ENCODE data around the gene C6orf52. TPM values are rescaled to one million over a fixed set of nuclear protein-coding genes. Genes with fewer than 3 reads are reported as not detected.
"Not testable (repeated sequence)": the region's sequence is repeated elsewhere in the genome, so short reads cannot be mapped to it uniquely, and the experiment has no call there.

C6orf52 gene
- 1.7 and 2.4 TPM in 2 replicates for total RNA-seq

DNA sequence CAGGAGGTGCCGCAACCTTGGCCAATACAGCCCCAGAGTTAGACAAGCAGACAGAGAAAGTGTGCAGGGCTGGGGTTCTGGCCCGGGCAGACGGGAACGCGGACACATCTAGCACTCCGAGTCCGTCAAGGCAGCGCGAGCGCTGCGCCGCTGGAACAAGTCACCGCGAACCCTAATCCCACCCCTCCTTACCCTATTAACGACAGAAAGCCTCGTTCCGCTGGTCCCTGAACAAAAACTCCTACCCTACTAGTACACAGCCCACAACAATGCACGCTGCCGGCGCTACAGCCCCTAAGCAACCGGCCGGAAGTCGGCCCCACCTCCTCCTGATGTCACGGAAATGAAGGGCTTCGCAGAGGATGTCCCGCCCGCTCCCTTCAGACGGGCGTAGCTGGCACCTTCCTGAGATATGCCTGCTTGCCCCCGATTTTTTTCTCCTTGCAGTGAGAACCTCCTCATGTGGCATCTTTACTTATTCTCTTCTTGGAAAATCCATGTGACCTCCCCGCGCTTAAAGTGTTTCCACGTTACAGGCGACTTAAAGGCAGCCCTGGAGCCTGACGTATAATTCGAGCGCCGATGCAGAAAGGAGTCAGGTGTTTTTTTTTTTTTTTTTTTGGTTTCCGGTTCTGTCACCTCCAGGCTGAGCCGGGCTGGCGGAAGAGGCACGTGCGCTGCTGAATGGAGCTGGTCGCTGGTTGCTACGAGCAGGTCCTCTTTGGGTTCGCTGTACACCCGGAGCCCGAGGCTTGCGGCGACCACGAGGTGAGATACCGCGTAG lies at the start of gene C6orf52, which contains the start of gene PAK1IP1:
TSS of gene C6orf52 (minus strand) at position 315 of the 784 bp plus-strand sequence. CDS start 7,066 bp downstream, outside the sequence.
TSS of gene PAK1IP1 (plus strand) at position 671 of the 784 bp plus-strand sequence. CDS start at position 685, 14 bp downstream.
- H3K27me3 Mint-ChIP-seq (ENCODE audit: low read depth) = no peaks in the 10 kb centered on the region
- H3K36me3 Mint-ChIP-seq (ENCODE audit: low read depth) = peaks cover 41% of the 10 kb centered on the region
- peak within 1 kb of the TSS; percentile 99 for H3K4me3 Mint-ChIP-seq (ENCODE audit: low read depth)
- peak within 1 kb of the TSS; percentile 100 for H3K27ac Mint-ChIP-seq
- intact Hi-C loops (cut with micrococcal nuclease) = loop anchor here (1.0 to 5.0 kb wide), 7 partner anchors 29 to 399 kb away; partner anchors contain the start of genes MAK, SMIM13, TMEM14B and TMEM14C
- peaks cover 21% of the 10 kb centered on the region for H3K4me1 Mint-ChIP-seq (ENCODE audit: low read depth)
- peak; percentile 92 for DNase-seq (ENCODE audit: low spot score)
- no peaks in the 10 kb centered on the region for H3K9me3 Mint-ChIP-seq

- no peak overlapping the region for H3K27ac Mint-ChIP-seq
- no peak overlapping the region for H3K4me3 Mint-ChIP-seq (ENCODE audit: low read depth)
- peaks cover 22% of the 10 kb centered on the region for H3K4me1 Mint-ChIP-seq (ENCODE audit: low read depth)
- peaks cover 11% of the 10 kb centered on the region for H3K36me3 Mint-ChIP-seq (ENCODE audit: low read depth)
- no peak for DNase-seq (ENCODE audit: low spot score)
- H3K9me3 Mint-ChIP-seq = no peaks in the 10 kb centered on the region
- intact Hi-C loops (cut with micrococcal nuclease) = no loop called here
- no peaks in the 10 kb centered on the region for H3K27me3 Mint-ChIP-seq (ENCODE audit: low read depth)
Observed at GRCh38 chr6:10743515-10743914, 49.1 kb upstream of the C6orf52 start.

- intact Hi-C loops (cut with micrococcal nuclease) = no loop called here
- no peak overlapping the region for H3K4me3 Mint-ChIP-seq (ENCODE audit: low read depth)
- peaks cover 20% of the 10 kb centered on the region for H3K4me1 Mint-ChIP-seq (ENCODE audit: low read depth)
- no peaks in the 10 kb centered on the region for H3K9me3 Mint-ChIP-seq
- H3K27ac Mint-ChIP-seq = no peak overlapping the region
- DNase-seq (ENCODE audit: low spot score) = no peak
- no peaks in the 10 kb centered on the region for H3K27me3 Mint-ChIP-seq (ENCODE audit: low read depth)
- H3K36me3 Mint-ChIP-seq (ENCODE audit: low read depth) = peaks cover 11% of the 10 kb centered on the region
Observed at GRCh38 chr6:10742251-10742650, 47.8 kb upstream of the C6orf52 start.

DNA sequence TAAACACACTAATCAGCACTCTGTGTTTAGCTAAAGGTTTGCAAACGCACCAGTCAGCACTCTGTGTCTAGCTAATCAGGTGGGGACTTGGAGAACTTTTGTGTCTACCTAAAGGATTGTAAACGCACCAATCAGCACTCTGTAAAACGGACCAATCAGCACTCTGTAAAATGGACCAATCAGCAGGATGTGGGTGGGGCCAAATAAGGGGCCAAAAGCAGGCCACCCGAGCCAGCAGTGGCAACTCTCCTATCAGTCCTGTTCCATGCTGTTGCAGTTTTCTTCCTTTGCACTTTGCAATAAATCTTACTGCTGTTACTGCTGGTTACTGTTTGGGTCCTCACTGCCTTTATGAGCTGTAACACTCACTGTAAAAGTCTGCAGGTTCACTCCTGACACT lies 47.2 kb upstream of the C6orf52 start:
- DNase-seq (ENCODE audit: low spot score); H3K36me3 Mint-ChIP-seq (ENCODE audit: low read depth); intact Hi-C loops (cut with micrococcal nuclease); H3K27me3 Mint-ChIP-seq (ENCODE audit: low read depth); H3K27ac Mint-ChIP-seq; H3K4me3 Mint-ChIP-seq (ENCODE audit: low read depth); H3K9me3 Mint-ChIP-seq: not testable (repeated sequence)
- peaks cover 16% of the 10 kb centered on the region for H3K4me1 Mint-ChIP-seq (ENCODE audit: low read depth)

- Mint-ChIP-seq H3K4me3 (ENCODE audit: low read depth) (no peak overlapping the region), H3K4me1 (ENCODE audit: low read depth) (peaks cover 1% of the 10 kb centered on the region), H3K9me3 (no peaks in the 10 kb centered on the region), H3K27me3 (ENCODE audit: low read depth) (no peaks in the 10 kb centered on the region), H3K36me3 (ENCODE audit: low read depth) (peaks cover 7% of the 10 kb centered on the region), H3K27ac (no peak overlapping the region)
- intact Hi-C loops (cut with micrococcal nuclease) = no loop called here
- DNase-seq (ENCODE audit: low spot score) = no peak
Observed at GRCh38 chr6:10740061-10740460, 45.6 kb upstream of the C6orf52 start.

- no peak for DNase-seq (ENCODE audit: low spot score)
- Mint-ChIP-seq H3K27me3 (ENCODE audit: low read depth) (no peaks in the 10 kb centered on the region), H3K36me3 (ENCODE audit: low read depth) (peaks cover 14% of the 10 kb centered on the region), H3K27ac (no peak overlapping the region), H3K4me1 (ENCODE audit: low read depth) (no peaks in the 10 kb centered on the region), H3K9me3 (no peaks in the 10 kb centered on the region), H3K4me3 (ENCODE audit: low read depth) (no peak overlapping the region)
- intact Hi-C loops (cut with micrococcal nuclease) = no loop called here
Observed at GRCh38 chr6:10736731-10737130, 42.3 kb upstream of the C6orf52 start.

GRCh38 chr6:10733863-10734262 lies 39.4 kb upstream of the C6orf52 start:
- no peak overlapping the region for H3K27ac Mint-ChIP-seq
- H3K9me3 Mint-ChIP-seq = no peaks in the 10 kb centered on the region
- intact Hi-C loops (cut with micrococcal nuclease) = no loop called here
- H3K4me1 Mint-ChIP-seq (ENCODE audit: low read depth) = no peaks in the 10 kb centered on the region
- H3K36me3 Mint-ChIP-seq (ENCODE audit: low read depth) = peaks cover 24% of the 10 kb centered on the region
- no peaks in the 10 kb centered on the region for H3K27me3 Mint-ChIP-seq (ENCODE audit: low read depth)
- no peak overlapping the region for H3K4me3 Mint-ChIP-seq (ENCODE audit: low read depth)
- DNase-seq (ENCODE audit: low spot score) = no peak

DNA sequence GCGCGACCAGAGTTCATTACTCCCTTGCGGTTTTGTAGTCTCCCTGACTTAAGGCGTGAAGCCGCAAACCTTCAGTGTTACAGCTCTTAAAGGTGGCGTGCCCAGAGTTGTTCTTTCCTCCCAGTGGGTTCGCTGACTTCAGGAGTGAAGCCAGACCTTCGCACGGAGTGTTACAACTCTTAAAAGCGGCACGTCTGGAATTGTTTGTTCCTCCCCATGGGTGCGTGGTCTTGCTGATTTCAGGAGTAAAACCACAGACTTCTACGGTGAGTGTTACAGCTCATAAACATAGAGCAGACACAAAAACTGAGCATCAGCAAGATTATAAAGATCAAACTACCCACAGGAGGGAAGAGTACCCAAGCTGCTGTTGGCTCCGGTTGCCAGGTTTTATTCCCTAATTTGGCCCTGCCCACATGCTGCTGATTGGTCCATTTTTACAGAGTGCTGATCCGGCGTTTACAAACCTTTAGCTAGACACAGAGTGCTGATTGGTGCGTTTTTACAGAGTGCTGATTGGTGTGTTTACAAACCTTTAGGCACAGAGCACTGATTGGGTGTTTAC lies 38.8 kb upstream of the C6orf52 start:
- Mint-ChIP-seq H3K36me3 (ENCODE audit: low read depth) (peaks cover 30% of the 10 kb centered on the region), H3K27ac (no peak overlapping the region), H3K4me1 (ENCODE audit: low read depth) (no peaks in the 10 kb centered on the region), H3K4me3 (ENCODE audit: low read depth) (no peak overlapping the region), H3K9me3 (no peaks in the 10 kb centered on the region), H3K27me3 (ENCODE audit: low read depth) (no peaks in the 10 kb centered on the region)
- no peak for DNase-seq (ENCODE audit: low spot score)
- intact Hi-C loops (cut with micrococcal nuclease) = no loop called here

DNA sequence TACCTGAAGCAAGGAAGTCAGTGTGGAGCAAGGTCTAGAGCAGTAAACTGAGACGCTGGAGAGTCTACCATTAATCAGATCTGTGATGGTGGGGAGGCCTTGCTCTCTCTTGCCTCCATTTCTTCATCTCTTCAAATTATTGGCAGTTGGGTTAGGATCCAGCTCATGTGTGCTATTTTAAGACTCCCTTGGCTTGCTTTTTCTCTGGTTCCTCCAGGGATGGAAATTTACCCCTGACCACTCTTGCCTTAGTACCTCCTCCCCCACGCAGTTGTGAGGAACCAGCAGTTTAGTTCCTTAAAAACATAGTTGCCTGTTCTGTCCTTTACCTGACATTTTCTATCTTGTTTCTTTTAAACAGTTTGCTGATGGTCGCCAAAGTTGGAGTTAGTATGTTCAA lies 35.8 kb upstream of the C6orf52 start:
- H3K27ac Mint-ChIP-seq = no peak overlapping the region
- peaks cover 7% of the 10 kb centered on the region for H3K4me1 Mint-ChIP-seq (ENCODE audit: low read depth)
- no peaks in the 10 kb centered on the region for H3K9me3 Mint-ChIP-seq
- no peaks in the 10 kb centered on the region for H3K27me3 Mint-ChIP-seq (ENCODE audit: low read depth)
- no peak overlapping the region for H3K4me3 Mint-ChIP-seq (ENCODE audit: low read depth)
- H3K36me3 Mint-ChIP-seq (ENCODE audit: low read depth) = peaks cover 51% of the 10 kb centered on the region
- intact Hi-C loops (cut with micrococcal nuclease) = no loop called here
- no peak for DNase-seq (ENCODE audit: low spot score)

- Mint-ChIP-seq H3K36me3 (ENCODE audit: low read depth) (peaks cover 43% of the 10 kb centered on the region), H3K27ac (peak overlapping the region; percentile 19), H3K27me3 (ENCODE audit: low read depth) (no peaks in the 10 kb centered on the region), H3K9me3 (no peaks in the 10 kb centered on the region), H3K4me3 (ENCODE audit: low read depth) (no peak overlapping the region), H3K4me1 (ENCODE audit: low read depth) (peaks cover 35% of the 10 kb centered on the region)
- DNase-seq (ENCODE audit: low spot score) = no peak
- intact Hi-C loops (cut with micrococcal nuclease) = no loop called here
Observed at GRCh38 chr6:10725716-10726115, 31.3 kb upstream of the C6orf52 start.

DNA sequence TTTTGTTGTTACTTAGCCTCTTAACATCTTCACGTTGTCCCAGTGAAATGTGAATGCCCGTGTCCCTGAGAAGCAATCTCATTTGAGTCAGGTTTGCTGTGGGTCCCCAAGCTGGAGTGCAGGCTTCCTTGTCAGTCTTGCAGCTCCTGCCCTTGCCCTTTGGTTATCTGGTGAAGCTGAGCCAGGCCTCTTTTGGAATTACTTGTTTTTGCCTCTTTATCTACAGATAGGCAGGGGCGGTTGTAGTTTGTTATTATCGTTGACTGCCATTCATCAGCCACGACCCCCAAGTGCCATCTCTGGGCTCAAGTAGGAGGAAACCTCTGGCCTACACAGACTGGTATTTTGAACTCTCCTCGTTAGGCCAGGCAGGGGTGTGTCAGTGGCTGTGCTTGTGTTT lies 30.6 kb upstream of the C6orf52 start:
- Mint-ChIP-seq H3K27ac (peak overlapping the region; percentile 57), H3K4me3 (ENCODE audit: low read depth) (peak overlapping the region; percentile 42)
- intact Hi-C loops (cut with micrococcal nuclease) = no loop called here

GRCh38 chr6:10723567-10723881 lies 29.1 kb upstream of the C6orf52 start:
- H3K27me3 Mint-ChIP-seq (ENCODE audit: low read depth) = no peaks in the 10 kb centered on the region
- DNase-seq (ENCODE audit: low spot score) = no peak
- H3K36me3 Mint-ChIP-seq (ENCODE audit: low read depth) = peaks cover 37% of the 10 kb centered on the region
- H3K27ac Mint-ChIP-seq = peak overlapping the region; percentile 92
- peaks cover 39% of the 10 kb centered on the region for H3K4me1 Mint-ChIP-seq (ENCODE audit: low read depth)
- intact Hi-C loops (cut with micrococcal nuclease) = loop anchor here (1.0 kb wide), 3 partner anchors 24 to 115 kb away; partner anchors contain the start of genes C6orf52, MAK, PAK1IP1 and TMEM14B
- peaks cover 9% of the 10 kb centered on the region for H3K9me3 Mint-ChIP-seq
- H3K4me3 Mint-ChIP-seq (ENCODE audit: low read depth) = peak overlapping the region; percentile 87

More for the DNA sequence above, 30.6 kb upstream of the C6orf52 start:
- DNase-seq (ENCODE audit: low spot score) = no peak
- H3K4me1 Mint-ChIP-seq (ENCODE audit: low read depth) = peaks cover 35% of the 10 kb centered on the region
- no peaks in the 10 kb centered on the region for H3K9me3 Mint-ChIP-seq
- H3K27me3 Mint-ChIP-seq (ENCODE audit: low read depth) = no peaks in the 10 kb centered on the region
- H3K36me3 Mint-ChIP-seq (ENCODE audit: low read depth) = peaks cover 36% of the 10 kb centered on the region
